PC-3 (cell line): ENCODE measurements around the gene CD86. TPM values are rescaled to one million over a fixed set of nuclear protein-coding genes. Genes with fewer than 3 reads are reported as not detected.

Experiments used
- ATAC-seq: fragments of 200-7000 bp; cut with Tn5 transposase; 2 replicates; pipeline ENCODE4 v1.9.1; 2020; ENCODE audit warnings: mild to moderate bottlenecking, moderate library complexity
- BruUV-seq: library from RNA; stranded (reverse); fragments of 400-500 nt; replicated peaks from 2 replicates; lab custom pipeline; 2021; lab: Mats Ljungman, UMichigan
- CTCF ChIA-PET: fragments of 300-600 bp; sonication (Branson Sonifier 250); formaldehyde crosslinking; loops from one replicate; lab custom pipeline; 2022; ENCODE audit warnings: antibody characterized with exemption; lab: Charles Lee
- POLR2A ChIA-PET: fragments of 300-600 bp; sonication (Branson Sonifier 250); formaldehyde crosslinking; loops from one replicate; lab custom pipeline; 2022; ENCODE audit warnings: antibody characterized with exemption; ENCODE audit not compliant: unreplicated experiment; lab: Charles Lee
- DNase-seq: peaks from one replicate; pipeline ENCODE4 v3.0.0-alpha.2; 2015
- H2AFZ ChIP-seq: fragments of 300-600 bp; sonication (generic); 2 replicates; pipeline ENCODE4 v1.6.0; 2016; ENCODE audit warnings: antibody characterized with exemption, low read length
- H3F3A ChIP-seq: fragments of 300-600 bp; sonication (generic); one replicate; pipeline ENCODE4 v1.6.0; 2017; ENCODE audit warnings: antibody characterized with exemption, low read length, control low read depth, mild to moderate bottlenecking; ENCODE audit not compliant: unreplicated experiment
- H3K27ac ChIP-seq: fragments of 300-600 bp; sonication (generic); 2 replicates; pipeline ENCODE4 v1.5.1; 2016; ENCODE audit warnings: mild to moderate bottlenecking, low read length
- H3K27me3 ChIP-seq: fragments of 300-600 bp; sonication (generic); 2 replicates; pipeline ENCODE4 v1.6.1; 2016; ENCODE audit warnings: low read length, mixed read lengths
- H3K36me3 ChIP-seq: fragments of 300-600 bp; sonication (generic); 2 replicates; pipeline ENCODE4 v1.6.1; 2016; ENCODE audit warnings: low read depth, mixed run types, low read length, mixed read lengths
- H3K4me1 ChIP-seq: fragments of 300-600 bp; sonication (generic); 2 replicates; pipeline ENCODE4 v1.5.1; 2016; ENCODE audit warnings: low read length; ENCODE audit not compliant: insufficient read depth
- H3K4me2 ChIP-seq: fragments of 300-600 bp; sonication (generic); 2 replicates; pipeline ENCODE4 v1.6.0; 2016; ENCODE audit warnings: low read length
- H3K4me3 ChIP-seq: fragments of 300-600 bp; sonication (generic); 2 replicates; pipeline ENCODE4 v1.5.1; 2016; ENCODE audit warnings: mild to moderate bottlenecking, low read length, mixed read lengths
- H3K79me2 ChIP-seq: fragments of 300-600 bp; sonication (generic); 2 replicates; pipeline ENCODE4 v1.6.1; 2017; ENCODE audit warnings: low read length, mixed read lengths
- H3K9ac ChIP-seq: fragments of 300-600 bp; sonication (generic); 2 replicates; pipeline ENCODE4 v1.6.0; 2016; ENCODE audit warnings: mild to moderate bottlenecking, low read length
- H3K9me2 ChIP-seq: fragments of 300-600 bp; sonication (generic); replicated peaks from 2 replicates; pipeline ENCODE4 v1.6.1; 2016; ENCODE audit warnings: mixed run types, low read length, mixed read lengths
- H3K9me3 ChIP-seq: fragments of 300-600 bp; sonication (generic); 2 replicates; pipeline ENCODE4 v1.6.1; 2016; ENCODE audit warnings: low read length, mixed read lengths
- H4K20me1 ChIP-seq: fragments of 300-600 bp; sonication (generic); 2 replicates; pipeline ENCODE4 v1.6.1; 2016; ENCODE audit warnings: low read length, mixed read lengths
- EZH2 ChIP-seq: fragments of 300-600 bp; sonication (generic); IDR thresholded peaks from one replicate; pipeline ENCODE4 v1.6.1; 2017; ENCODE audit warnings: antibody characterized with exemption, mild to moderate bottlenecking, low read length; ENCODE audit not compliant: unreplicated experiment
- EZH2phosphoT487 ChIP-seq: fragments of 300-600 bp; sonication (generic); IDR thresholded peaks from 2 replicates; pipeline ENCODE4 v1.6.1; 2018; ENCODE audit warnings: mild to moderate bottlenecking, antibody characterized with exemption, low read length, borderline replicate concordance
- intact Hi-C: fragments of 100-400 bp; cut with micrococcal nuclease; formaldehyde crosslinking; loops from 2 replicates; pipeline ENCODE4 v1.9.0; 2023
- total RNA-seq: library from RNA; depleted of rRNA; stranded (reverse); fragments of >200 nt; gene quantifications from 2 replicates; pipeline ENCODE4 v1.2.3, GENCODE V29; 2014
- TF ChIP-seq, protein P1 (sequence below): fragments of 300-600 bp; sonication (generic); conservative IDR thresholded peaks from 2 replicates; pipeline ENCODE4 v1.5.1; 2017; ENCODE audit warnings: antibody characterized with exemption, low read depth, mild to moderate bottlenecking, low read length

The CD86 gene
- total RNA-seq, 1 experiment from 2014 or later, result 0.07 TPM

- no peak overlapping the region for H2AFZ ChIP-seq
- no peak overlapping the region for H3K27ac ChIP-seq
- no peak overlapping the region for H3K4me2 ChIP-seq
- no peaks in the 10 kb centered on the region for H3K9me3 ChIP-seq
- ChIA-PET POLR2A (interaction anchor here (0.6 kb wide), 2 partner anchors 253 to 436 kb away, joined by 3 to 4 read pairs; no protein-coding TSS in a partner anchor), CTCF (no interaction called here)
- no peak overlapping the region for H3K4me3 ChIP-seq
- intact Hi-C loops, result no loop called here
- no peaks in the 10 kb centered on the region for H3K27me3 ChIP-seq
- H3K36me3 ChIP-seq, result no peaks in the 10 kb centered on the region
- BruUV-seq, result no TSS peak
- H3K79me2 ChIP-seq, result no peaks in the 10 kb centered on the region
- H3K9ac ChIP-seq, result no peak overlapping the region
- H3K4me1 ChIP-seq, result peaks cover 7% of the 10 kb centered on the region
- H3K9me2 ChIP-seq, result no peaks in the 10 kb centered on the region
- no peaks in the 10 kb centered on the region for H3F3A ChIP-seq
- H4K20me1 ChIP-seq, result no peaks in the 10 kb centered on the region
- ATAC-seq (no peak), DNase-seq (no peak)
- TF ChIP-seq, protein P1, sequence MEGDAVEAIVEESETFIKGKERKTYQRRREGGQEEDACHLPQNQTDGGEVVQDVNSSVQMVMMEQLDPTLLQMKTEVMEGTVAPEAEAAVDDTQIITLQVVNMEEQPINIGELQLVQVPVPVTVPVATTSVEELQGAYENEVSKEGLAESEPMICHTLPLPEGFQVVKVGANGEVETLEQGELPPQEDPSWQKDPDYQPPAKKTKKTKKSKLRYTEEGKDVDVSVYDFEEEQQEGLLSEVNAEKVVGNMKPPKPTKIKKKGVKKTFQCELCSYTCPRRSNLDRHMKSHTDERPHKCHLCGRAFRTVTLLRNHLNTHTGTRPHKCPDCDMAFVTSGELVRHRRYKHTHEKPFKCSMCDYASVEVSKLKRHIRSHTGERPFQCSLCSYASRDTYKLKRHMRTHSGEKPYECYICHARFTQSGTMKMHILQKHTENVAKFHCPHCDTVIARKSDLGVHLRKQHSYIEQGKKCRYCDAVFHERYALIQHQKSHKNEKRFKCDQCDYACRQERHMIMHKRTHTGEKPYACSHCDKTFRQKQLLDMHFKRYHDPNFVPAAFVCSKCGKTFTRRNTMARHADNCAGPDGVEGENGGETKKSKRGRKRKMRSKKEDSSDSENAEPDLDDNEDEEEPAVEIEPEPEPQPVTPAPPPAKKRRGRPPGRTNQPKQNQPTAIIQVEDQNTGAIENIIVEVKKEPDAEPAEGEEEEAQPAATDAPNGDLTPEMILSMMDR, result no peak
- TF ChIP-seq EZH2phosphoT487 (no peak), EZH2 (no peak)
Observed at GRCh38 chr3:122024800-122025199, 30.4 kb upstream of the CD86 start.

DNA sequence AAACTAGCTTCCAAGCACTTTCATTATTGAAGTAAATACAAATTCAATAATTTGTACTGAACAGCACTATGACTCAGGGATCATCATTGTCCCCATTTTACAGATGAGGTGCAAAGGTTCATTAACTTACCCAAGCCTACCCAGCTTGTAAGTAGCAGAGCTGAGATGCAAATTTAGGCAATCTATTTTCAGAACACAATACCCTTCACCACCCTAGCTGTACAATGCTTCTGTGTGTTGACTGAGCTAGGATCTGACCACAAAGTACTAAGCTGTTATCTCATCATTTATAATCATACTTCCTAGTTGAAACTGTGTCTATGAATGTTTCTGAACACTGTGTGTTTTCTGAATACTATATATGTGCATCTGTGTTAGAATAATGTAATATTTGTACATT lies 29.9 kb upstream of the CD86 start:
- Histone ChIP-seq H2AFZ (no peak overlapping the region), H3K27me3 (no peaks in the 10 kb centered on the region), H3K9ac (no peak overlapping the region), H4K20me1 (no peaks in the 10 kb centered on the region), H3K9me2 (no peaks in the 10 kb centered on the region), H3K27ac (no peak overlapping the region), H3K79me2 (no peaks in the 10 kb centered on the region), H3K4me2 (no peak overlapping the region), H3K4me1 (peaks cover 7% of the 10 kb centered on the region), H3F3A (no peaks in the 10 kb centered on the region), H3K36me3 (no peaks in the 10 kb centered on the region), H3K4me3 (no peak overlapping the region), H3K9me3 (no peaks in the 10 kb centered on the region)
- CTCF ChIA-PET, result no interaction called here
- ATAC-seq, result no peak
- intact Hi-C loops, result no loop called here
- no TSS peak for BruUV-seq
- DNase-seq, result no peak
- POLR2A ChIA-PET, result interaction anchor here (0.6 kb wide), 2 partner anchors 436 to 442 kb away, joined by 4 to 5 read pairs; no protein-coding TSS in a partner anchor
- TF ChIP-seq, protein P1, result no peak
- TF ChIP-seq EZH2, result no peak
- TF ChIP-seq EZH2phosphoT487, result no peak

DNA sequence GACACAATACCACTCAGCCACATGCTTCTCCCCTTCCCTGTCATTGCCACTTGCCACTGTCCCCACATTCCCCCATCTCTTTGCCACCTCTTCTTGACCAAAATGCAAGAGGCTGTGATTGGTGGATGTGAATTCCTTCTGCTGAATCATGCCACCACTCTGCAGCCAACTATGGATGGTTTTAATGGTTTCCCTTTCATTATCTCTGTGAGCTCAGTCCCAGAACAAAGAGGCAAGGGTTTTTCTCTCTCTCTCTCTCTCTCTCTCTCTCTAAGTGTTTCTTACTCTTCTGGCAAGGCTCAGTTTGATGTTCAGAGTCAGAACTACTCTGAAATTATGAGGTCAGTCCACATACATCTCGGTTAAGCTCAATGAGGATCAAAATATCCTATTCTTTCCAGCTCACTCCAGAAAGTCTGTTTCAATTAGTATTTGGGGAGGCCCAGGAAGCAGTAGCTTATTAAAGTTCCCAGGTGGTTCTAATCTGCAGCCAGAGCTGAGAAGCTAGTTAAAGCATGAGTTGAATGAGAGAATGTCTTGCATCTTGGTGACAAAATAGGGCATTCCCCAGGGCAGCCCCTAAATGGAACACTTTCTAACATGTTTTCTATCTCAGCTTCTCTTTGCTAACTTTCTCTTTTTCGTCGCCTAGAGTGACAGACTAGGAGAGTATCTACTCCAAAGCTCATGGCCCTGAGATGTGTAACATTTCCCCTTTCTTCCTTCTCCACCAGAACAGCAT lies 24.6 kb upstream of the CD86 start:
- Histone ChIP-seq H3K79me2 (no peaks in the 10 kb centered on the region), H3K9me3 (no peaks in the 10 kb centered on the region), H3K36me3 (no peaks in the 10 kb centered on the region), H3K27me3 (no peaks in the 10 kb centered on the region), H3K9me2 (no peaks in the 10 kb centered on the region), H3F3A (no peaks in the 10 kb centered on the region), H3K4me3 (no peak overlapping the region), H4K20me1 (no peaks in the 10 kb centered on the region), H3K4me1 (no peaks in the 10 kb centered on the region), H3K27ac (no peak overlapping the region), H3K9ac (no peak overlapping the region), H2AFZ (peak overlapping the region; percentile 61), H3K4me2 (peak overlapping the region; percentile 15; the same call in 1 of the 2 replicates)
- intact Hi-C loops, result no loop called here
- ChIA-PET POLR2A (no interaction called here), CTCF (no interaction called here)
- BruUV-seq, result no TSS peak
- 0 out of 2 replicates have a peak, but pooled peaks have one; percentile 35 for ATAC-seq
- TF ChIP-seq EZH2phosphoT487 (no peak), EZH2 (no peak)
- TF ChIP-seq, protein P1, result no peak
- no peak for DNase-seq
